Thymus (tissue), 14 donors: ENCODE data around the gene C4A. TPM values are rescaled to one million over a fixed set of nuclear protein-coding genes. Genes with fewer than 3 reads are reported as not detected.
"Not testable (repeated sequence)": the region's sequence is repeated elsewhere in the genome, so short reads cannot be mapped to it uniquely, and the experiment has no call there.

Experiments
- DNase-seq, 9 donors: peaks; one replicate each; pipeline ENCODE4 v3.0.0-alpha.2; 2013; ENCODE audit warnings: low spot score in 9 of 9, low read depth in 6 of 9, missing footprints in 1 of 9
- H3K27ac ChIP-seq, 2 donors: one replicate each; pipeline ENCODE4 v1.5.1; 2013; ENCODE audit warnings: control low read depth in 1 of 2, low read depth in 1 of 2, low read length in 1 of 2, mild to moderate bottlenecking in 1 of 2, moderate library complexity in 1 of 2
- H3K27me3 ChIP-seq, 2 donors: one replicate each; pipeline ENCODE4 v1.5.1; 2013; ENCODE audit warnings: low read length in 1 of 2; ENCODE audit not compliant: control insufficient read depth in 2 of 2, insufficient read depth in 1 of 2
- H3K36me3 ChIP-seq, 2 donors: one replicate each; pipeline ENCODE4 v1.5.1; 2013; ENCODE audit warnings: low read length in 1 of 2, mild to moderate bottlenecking in 1 of 2, moderate library complexity in 1 of 2; ENCODE audit not compliant: control insufficient read depth in 2 of 2, insufficient read depth in 2 of 2
- H3K4me1 ChIP-seq, 2 donors: one replicate each; pipeline ENCODE4 v1.5.1; 2013; ENCODE audit warnings: low read length in 2 of 2; ENCODE audit not compliant: control insufficient read depth in 2 of 2, insufficient read depth in 2 of 2
- H3K4me3 ChIP-seq, 2 donors: one replicate each; pipeline ENCODE4 v1.5.1; 2013; ENCODE audit warnings: low read length in 2 of 2, control low read depth in 1 of 2, mild to moderate bottlenecking in 1 of 2
- H3K9me3 ChIP-seq, 2 donors: one replicate each; pipeline ENCODE4 v1.5.1; 2013; ENCODE audit warnings: low read length in 1 of 2, mild to moderate bottlenecking in 1 of 2; ENCODE audit not compliant: control insufficient read depth in 2 of 2, insufficient read depth in 1 of 2
- WGBS: extraction: QIAGEN DNeasy Blood & Tissue Kit; methylation state at CpG from one replicate; pipeline ENCODE4 v1.1.7; 2013; 5-methylcytosine and 5-hydroxymethylcytosine counted together
- long read RNA-seq, 10 donors: transcript quantifications; one replicate each; lab custom pipeline, GENCODE V29; 2026
- polyA plus RNA-seq: library from polyadenylated mRNA; stranded (reverse); fragments of 200-250 nt; gene quantifications from one replicate; pipeline ENCODE4 v1.2.3, GENCODE V29; 2013
- total RNA-seq: library from RNA; stranded (reverse); fragments of 120-200 nt; gene quantifications from one replicate; pipeline ENCODE4 v1.2.4, GENCODE V29; 2013
- donor health status: healthy.

C4A gene
- 43.2 TPM for total RNA-seq
- polyA plus RNA-seq, result 206 TPM
- long read RNA-seq, donor 1, result 0 reads
- long read RNA-seq, donor 2, result 0 reads
- long read RNA-seq, donor 3, result 0 reads
- long read RNA-seq, donor 4, partial matches to known transcripts, result 0 of 1 reads
- long read RNA-seq, donor 4, other reads (novel, unspliced or antisense), result 0 of 1 reads
- long read RNA-seq, donor 5, full-length matches to known transcripts, result 2 of 2 reads
- long read RNA-seq, donor 5, partial matches to known transcripts, result 0 of 2 reads
- long read RNA-seq, donor 5, other reads (novel, unspliced or antisense), result 0 of 2 reads
- long read RNA-seq, donor 6, full-length matches to known transcripts, result 3 of 3 reads
- long read RNA-seq, donor 6, partial matches to known transcripts, result 0 of 3 reads
- long read RNA-seq, donor 6, other reads (novel, unspliced or antisense), result 0 of 3 reads
- long read RNA-seq, donor 7, full-length matches to known transcripts, result 3 of 3 reads
- long read RNA-seq, donor 7, partial matches to known transcripts, result 0 of 3 reads
- long read RNA-seq, donor 7, other reads (novel, unspliced or antisense), result 0 of 3 reads
- long read RNA-seq, donor 8, result 0 reads
- long read RNA-seq, donor 9, full-length matches to known transcripts, result 1 of 1 reads
- long read RNA-seq, donor 9, partial matches to known transcripts, result 0 of 1 reads
- long read RNA-seq, donor 9, other reads (novel, unspliced or antisense), result 0 of 1 reads
- long read RNA-seq, donor 10, result 0 reads

DNA sequence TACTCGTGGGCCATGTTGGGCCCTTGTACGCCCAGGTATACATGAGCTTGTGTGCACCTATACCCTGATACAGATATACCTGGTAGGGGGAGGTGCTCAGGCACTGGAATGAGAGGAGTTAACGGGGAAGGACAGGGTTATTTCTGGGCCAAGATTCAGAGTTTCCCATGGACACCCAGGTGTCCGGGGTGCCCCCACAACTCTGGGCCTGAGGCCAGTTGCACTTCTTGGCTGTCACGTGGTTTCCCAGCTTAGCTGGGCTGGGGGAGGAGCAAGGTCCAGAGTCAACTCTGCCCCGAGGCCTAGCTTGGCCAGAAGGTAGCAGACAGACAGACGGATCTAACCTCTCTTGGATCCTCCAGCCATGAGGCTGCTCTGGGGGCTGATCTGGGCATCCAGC lies at the start of gene C4A:
Gene C4A, plus strand, starts transcription at position 314 of the 400 bp plus-strand sequence. Its CDS starts 51 bp downstream, at position 365.
- DNase-seq, H3K4me1 ChIP-seq, H3K27ac ChIP-seq, H3K4me3 ChIP-seq, H3K9me3 ChIP-seq, H3K27me3 ChIP-seq: not testable (repeated sequence)
- no CpG with 5 or more reads among the region's 7 CpGs for WGBS
- H3K36me3 ChIP-seq, result peaks cover 0 to 14% of the 10 kb centered on the region in 2 donors

DNA sequence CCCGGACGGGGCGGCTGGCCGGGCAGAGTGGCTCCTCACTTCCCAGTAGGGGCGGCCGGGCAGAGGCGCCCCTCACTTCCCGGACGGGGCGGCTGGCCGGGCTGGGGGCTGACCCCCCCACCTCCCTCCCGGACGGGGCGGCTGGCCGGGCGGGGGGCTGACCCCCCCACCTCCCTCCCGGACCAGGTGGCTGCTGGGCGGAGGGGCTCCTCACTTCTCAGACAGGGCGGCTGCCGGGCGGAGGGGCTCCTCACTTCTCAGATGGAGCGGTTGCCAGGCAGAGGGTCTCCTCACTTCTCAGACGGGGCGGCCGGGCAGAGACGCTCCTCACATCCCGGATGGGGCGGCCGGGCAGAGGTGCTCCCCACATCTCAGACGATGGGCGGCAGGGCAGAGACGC lies 49.7 kb upstream of the C4A start:
- not testable (repeated sequence) for H3K9me3 ChIP-seq, H3K4me1 ChIP-seq, H3K27ac ChIP-seq, H3K27me3 ChIP-seq, H3K4me3 ChIP-seq, H3K36me3 ChIP-seq, DNase-seq
- over 99% methylated on average over 25 of the region's 32 CpGs for WGBS

DNA sequence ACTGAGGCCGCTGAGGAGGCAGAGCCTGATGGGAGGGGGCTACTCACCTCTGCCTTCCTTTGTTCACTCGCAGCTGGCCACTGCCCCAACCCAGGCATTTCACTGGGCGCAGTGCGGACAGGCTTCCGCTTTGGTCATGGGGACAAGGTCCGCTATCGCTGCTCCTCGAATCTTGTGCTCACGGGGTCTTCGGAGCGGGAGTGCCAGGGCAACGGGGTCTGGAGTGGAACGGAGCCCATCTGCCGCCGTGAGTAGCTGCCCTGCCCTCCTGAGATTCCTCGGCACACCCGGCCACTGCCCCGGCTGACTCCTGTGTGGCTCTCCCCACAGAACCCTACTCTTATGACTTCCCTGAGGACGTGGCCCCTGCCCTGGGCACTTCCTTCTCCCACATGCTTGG lies 48.3 kb upstream of the C4A start:
- no peak for DNase-seq
- 94% methylated on average over 19 of the region's 19 CpGs for WGBS

DNA sequence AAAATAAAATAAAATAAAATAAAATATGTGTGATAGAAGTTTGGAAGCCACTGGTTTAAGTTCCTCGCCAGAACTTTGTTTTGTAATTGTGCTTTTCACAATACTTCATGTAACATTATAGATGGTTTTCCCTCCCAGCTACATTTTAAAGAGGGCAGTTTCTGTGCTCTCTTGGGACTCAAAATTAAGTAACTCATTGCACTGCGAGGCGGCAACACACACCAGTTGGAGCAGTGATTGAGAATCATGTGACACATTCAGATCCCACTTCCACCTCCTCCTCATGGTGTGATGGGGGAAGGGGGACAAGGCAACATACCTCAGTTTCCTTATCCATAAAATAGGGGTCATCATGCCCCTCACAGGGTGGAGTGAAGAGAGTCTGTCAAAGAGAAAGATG lies 46.8 kb upstream of the C4A start:
- no peaks in the 10 kb centered on the region for H3K36me3 ChIP-seq
- H3K4me1 ChIP-seq, result no peaks in the 10 kb centered on the region
- no peak overlapping the region for H3K27ac ChIP-seq
- no peaks in the 10 kb centered on the region for H3K9me3 ChIP-seq
- 90% methylated on average over 3 of the region's 3 CpGs for WGBS
- no peaks in the 10 kb centered on the region for H3K27me3 ChIP-seq
- no peak for DNase-seq
- H3K4me3 ChIP-seq, result no peak overlapping the region

More for the DNA sequence above, 48.3 kb upstream of the C4A start:
- no peaks in the 10 kb centered on the region for H3K36me3 ChIP-seq
- H3K9me3 ChIP-seq, result no peaks in the 10 kb centered on the region
- no peaks in the 10 kb centered on the region for H3K27me3 ChIP-seq
- H3K27ac ChIP-seq, result no peak overlapping the region
- no peak overlapping the region for H3K4me3 ChIP-seq
- H3K4me1 ChIP-seq, result no peaks in the 10 kb centered on the region

DNA sequence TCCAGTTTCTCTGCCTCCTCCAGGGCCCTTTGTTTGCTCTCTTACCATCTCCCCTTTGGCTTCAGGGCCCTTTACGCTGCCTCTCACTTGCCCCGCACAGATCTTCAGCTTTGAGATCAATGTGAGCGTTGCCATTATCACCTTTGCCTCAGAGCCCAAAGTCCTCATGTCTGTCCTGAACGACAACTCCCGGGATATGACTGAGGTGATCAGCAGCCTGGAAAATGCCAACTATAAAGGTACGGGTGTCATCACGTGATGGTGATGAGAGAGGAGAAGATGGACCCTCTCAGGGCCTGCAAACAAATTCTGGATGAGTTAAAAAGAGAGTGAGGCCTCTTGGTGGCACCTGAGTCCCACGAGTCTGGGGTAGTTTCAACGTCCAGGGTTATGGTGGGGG lies 46.0 kb upstream of the C4A start:
- 93% methylated on average over 9 of the region's 9 CpGs for WGBS
- Histone ChIP-seq H3K4me1 (peaks cover 0 to 2% of the 10 kb centered on the region in 2 donors), H3K9me3 (no peaks in the 10 kb centered on the region), H3K4me3 (no peak overlapping the region), H3K27me3 (no peaks in the 10 kb centered on the region), H3K27ac (no peak overlapping the region), H3K36me3 (no peaks in the 10 kb centered on the region)
- DNase-seq, result no peak

DNA sequence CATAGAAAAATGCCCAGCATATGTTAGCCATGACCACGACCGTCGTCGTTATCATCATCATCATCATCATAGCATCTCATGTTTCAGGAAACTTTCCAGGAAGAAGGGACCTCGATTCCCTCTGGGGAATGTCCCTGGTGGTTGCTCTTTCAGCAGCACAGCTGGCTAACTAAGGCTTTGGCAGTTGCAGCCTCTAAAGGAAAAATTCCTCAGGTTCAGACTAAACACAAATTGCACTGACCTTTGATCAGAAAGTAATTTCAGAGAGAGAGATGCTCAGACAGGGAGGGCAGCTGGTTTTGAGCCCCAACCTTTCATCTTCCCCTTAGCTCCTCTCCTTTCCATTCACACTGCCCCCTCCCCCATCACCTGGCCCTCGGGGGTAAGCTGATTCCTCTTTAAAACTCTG lies 41.6 kb upstream of the C4A start:
- H3K27ac ChIP-seq, result no peak overlapping the region
- H3K36me3 ChIP-seq, result no peaks in the 10 kb centered on the region
- no peaks in the 10 kb centered on the region for H3K9me3 ChIP-seq
- peaks cover 0 to 22% of the 10 kb centered on the region in 2 donors for H3K27me3 ChIP-seq
- DNase-seq, result no peak
- peaks cover 0 to 9% of the 10 kb centered on the region in 2 donors for H3K4me1 ChIP-seq
- WGBS, result 21% methylated on average over 6 of the region's 6 CpGs
- H3K4me3 ChIP-seq, result no peak overlapping the region

DNA sequence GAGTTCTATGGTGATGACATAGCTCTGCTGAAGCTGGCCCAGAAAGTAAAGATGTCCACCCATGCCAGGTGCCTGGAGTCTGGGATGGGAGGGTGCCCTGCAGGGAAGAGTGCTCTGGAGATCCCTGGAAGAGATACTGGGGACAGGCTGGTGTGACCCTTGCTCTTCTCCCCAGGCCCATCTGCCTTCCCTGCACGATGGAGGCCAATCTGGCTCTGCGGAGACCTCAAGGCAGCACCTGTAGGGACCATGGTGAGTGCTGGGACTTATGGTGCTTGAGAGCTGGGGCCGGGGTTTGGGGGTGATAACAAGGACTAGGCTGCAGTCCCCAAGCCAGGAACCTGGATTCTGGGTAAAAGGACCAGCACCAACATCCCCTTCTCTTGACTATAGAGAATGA lies 38.1 kb upstream of the C4A start:
- DNase-seq, result no peak
- Histone ChIP-seq H3K9me3 (no peaks in the 10 kb centered on the region), H3K27me3 (peaks cover 0 to 39% of the 10 kb centered on the region in 2 donors), H3K4me3 (no peak overlapping the region), H3K27ac (no peak overlapping the region), H3K4me1 (peaks cover 0 to 20% of the 10 kb centered on the region in 2 donors), H3K36me3 (no peaks in the 10 kb centered on the region)
- 91% methylated on average over 3 of the region's 3 CpGs for WGBS

DNA sequence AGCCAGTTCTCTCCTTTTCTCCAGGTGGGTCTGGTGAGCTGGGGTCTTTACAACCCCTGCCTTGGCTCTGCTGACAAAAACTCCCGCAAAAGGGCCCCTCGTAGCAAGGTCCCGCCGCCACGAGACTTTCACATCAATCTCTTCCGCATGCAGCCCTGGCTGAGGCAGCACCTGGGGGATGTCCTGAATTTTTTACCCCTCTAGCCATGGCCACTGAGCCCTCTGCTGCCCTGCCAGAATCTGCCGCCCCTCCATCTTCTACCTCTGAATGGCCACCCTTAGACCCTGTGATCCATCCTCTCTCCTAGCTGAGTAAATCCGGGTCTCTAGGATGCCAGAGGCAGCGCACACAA lies 36.7 kb upstream of the C4A start:
- no peak for DNase-seq
- H3K27me3 ChIP-seq, result peaks cover 0 to 39% of the 10 kb centered on the region in 2 donors
- H3K27ac ChIP-seq, result peak overlapping the region; percentile 34 to 56
- 94% methylated on average over 9 of the region's 9 CpGs for WGBS
- no peaks in the 10 kb centered on the region for H3K36me3 ChIP-seq
- no peaks in the 10 kb centered on the region for H3K9me3 ChIP-seq
- H3K4me1 ChIP-seq, result peaks cover 0 to 20% of the 10 kb centered on the region in 2 donors
- H3K4me3 ChIP-seq, result no peak overlapping the region
